Activated naive CD8-positive, alpha-beta T cell (primary cell): ENCODE data around the gene TSSK3.
A peak's percentile ranks its signal among the peaks of the same experiment; 100 is the strongest.

Source experiments
- H3K27ac Mint-ChIP-seq: one replicate; pipeline ENCODE4 v1.8.0; 2021; ENCODE audit warnings: mixed read lengths
- H3K27me3 Mint-ChIP-seq: one replicate; pipeline ENCODE4 v1.8.0; 2021; ENCODE audit warnings: mixed read lengths
- H3K36me3 Mint-ChIP-seq: one replicate; pipeline ENCODE4 v1.8.0; 2021; ENCODE audit warnings: mixed read lengths
- H3K4me1 Mint-ChIP-seq: one replicate; pipeline ENCODE4 v1.8.0; 2021; ENCODE audit warnings: low read depth, mixed read lengths
- H3K4me3 Mint-ChIP-seq: one replicate; pipeline ENCODE4 v1.8.0; 2021; ENCODE audit warnings: mild to moderate bottlenecking, mixed read lengths
- H3K9me3 Mint-ChIP-seq: one replicate; pipeline ENCODE4 v1.8.0; 2021; ENCODE audit warnings: low read depth, mixed read lengths

TSSK3 gene

GRCh38 chr1:32362474-32363313 lies at the start of gene TSSK3, which contains the start of gene FAM229A:
TSSK3 (plus strand) TSS chr1:32362539; CDS start chr1:32362702, 163 bp downstream.
FAM229A (minus strand) TSS chr1:32362485; CDS start chr1:32362091, 394 bp downstream.
- H3K4me3 Mint-ChIP-seq: peak within 1 kb of the TSS; percentile 56
- no peaks in the 10 kb centered on the region for H3K36me3 Mint-ChIP-seq
- peak within 1 kb of the TSS; percentile 5 for H3K27ac Mint-ChIP-seq
- peaks cover 21% of the 10 kb centered on the region for H3K4me1 Mint-ChIP-seq
- no peaks in the 10 kb centered on the region for H3K27me3 Mint-ChIP-seq
- H3K9me3 Mint-ChIP-seq: no peaks in the 10 kb centered on the region

- Mint-ChIP-seq H3K36me3 (peaks cover 2% of the 10 kb centered on the region), H3K9me3 (no peaks in the 10 kb centered on the region), H3K27me3 (no peaks in the 10 kb centered on the region), H3K27ac (peak overlapping the region; percentile 41), H3K4me3 (no peak overlapping the region), H3K4me1 (peaks cover 29% of the 10 kb centered on the region)
Measured at GRCh38 chr1:32316903-32317277, 45.4 kb upstream of the TSSK3 start.

GRCh38 chr1:32318127-32318869 lies 44.0 kb upstream of the TSSK3 start:
- Mint-ChIP-seq H3K36me3 (peaks cover 2% of the 10 kb centered on the region), H3K27me3 (no peaks in the 10 kb centered on the region), H3K27ac (no peak overlapping the region), H3K9me3 (no peaks in the 10 kb centered on the region), H3K4me1 (peaks cover 37% of the 10 kb centered on the region), H3K4me3 (no peak overlapping the region)

GRCh38 chr1:32321712-32322291 lies 40.5 kb upstream of the TSSK3 start:
- Mint-ChIP-seq H3K4me3 (peak overlapping the region; percentile 30), H3K9me3 (no peaks in the 10 kb centered on the region), H3K27me3 (no peaks in the 10 kb centered on the region), H3K27ac (peak overlapping the region; percentile 77), H3K36me3 (no peaks in the 10 kb centered on the region), H3K4me1 (peaks cover 34% of the 10 kb centered on the region)

- Mint-ChIP-seq H3K4me1 (peaks cover 21% of the 10 kb centered on the region), H3K4me3 (no peak overlapping the region), H3K9me3 (no peaks in the 10 kb centered on the region), H3K27me3 (no peaks in the 10 kb centered on the region), H3K36me3 (peaks cover 3% of the 10 kb centered on the region), H3K27ac (no peak overlapping the region)
Measured at GRCh38 chr1:32327204-32327603, 35.1 kb upstream of the TSSK3 start.

GRCh38 chr1:32329931-32330466 lies 32.3 kb upstream of the TSSK3 start:
- peak overlapping the region; percentile 81 for H3K27ac Mint-ChIP-seq
- no peaks in the 10 kb centered on the region for H3K9me3 Mint-ChIP-seq
- peaks cover 16% of the 10 kb centered on the region for H3K4me1 Mint-ChIP-seq
- H3K4me3 Mint-ChIP-seq: no peak overlapping the region
- peaks cover 3% of the 10 kb centered on the region for H3K36me3 Mint-ChIP-seq
- H3K27me3 Mint-ChIP-seq: no peaks in the 10 kb centered on the region

GRCh38 chr1:32330558-32331151 lies 31.7 kb upstream of the TSSK3 start:
- H3K27ac Mint-ChIP-seq: peak overlapping the region; percentile 18
- H3K9me3 Mint-ChIP-seq: no peaks in the 10 kb centered on the region
- H3K4me3 Mint-ChIP-seq: no peak overlapping the region
- peaks cover 17% of the 10 kb centered on the region for H3K4me1 Mint-ChIP-seq
- no peaks in the 10 kb centered on the region for H3K27me3 Mint-ChIP-seq
- peaks cover 3% of the 10 kb centered on the region for H3K36me3 Mint-ChIP-seq

GRCh38 chr1:32331549-32331948 lies 30.8 kb upstream of the TSSK3 start:
- Mint-ChIP-seq H3K9me3 (no peaks in the 10 kb centered on the region), H3K4me1 (peaks cover 17% of the 10 kb centered on the region), H3K4me3 (no peak overlapping the region), H3K36me3 (peaks cover 3% of the 10 kb centered on the region), H3K27me3 (no peaks in the 10 kb centered on the region), H3K27ac (no peak overlapping the region)

GRCh38 chr1:32332290-32333079 lies 29.9 kb upstream of the TSSK3 start:
- no peak overlapping the region for H3K4me3 Mint-ChIP-seq
- H3K9me3 Mint-ChIP-seq: no peaks in the 10 kb centered on the region
- peaks cover 25% of the 10 kb centered on the region for H3K4me1 Mint-ChIP-seq
- peaks cover 3% of the 10 kb centered on the region for H3K36me3 Mint-ChIP-seq
- H3K27ac Mint-ChIP-seq: peak overlapping the region; percentile 28
- no peaks in the 10 kb centered on the region for H3K27me3 Mint-ChIP-seq

GRCh38 chr1:32333251-32333963 lies 28.9 kb upstream of the TSSK3 start:
- H3K27ac Mint-ChIP-seq: peak overlapping the region; percentile 7
- peak overlapping the region; percentile 75 for H3K4me3 Mint-ChIP-seq
- H3K27me3 Mint-ChIP-seq: no peaks in the 10 kb centered on the region
- H3K4me1 Mint-ChIP-seq: peaks cover 31% of the 10 kb centered on the region
- peaks cover 3% of the 10 kb centered on the region for H3K36me3 Mint-ChIP-seq
- no peaks in the 10 kb centered on the region for H3K9me3 Mint-ChIP-seq

- peaks cover 39% of the 10 kb centered on the region for H3K4me1 Mint-ChIP-seq
- H3K27ac Mint-ChIP-seq: peak overlapping the region; percentile 7
- peak overlapping the region; percentile 91 for H3K4me3 Mint-ChIP-seq
- H3K27me3 Mint-ChIP-seq: no peaks in the 10 kb centered on the region
- peaks cover 3% of the 10 kb centered on the region for H3K36me3 Mint-ChIP-seq
- no peaks in the 10 kb centered on the region for H3K9me3 Mint-ChIP-seq
Measured at GRCh38 chr1:32334274-32334861, 28.0 kb upstream of the TSSK3 start.

- peak overlapping the region; percentile 85 for H3K27ac Mint-ChIP-seq
- H3K27me3 Mint-ChIP-seq: no peaks in the 10 kb centered on the region
- no peaks in the 10 kb centered on the region for H3K36me3 Mint-ChIP-seq
- no peaks in the 10 kb centered on the region for H3K9me3 Mint-ChIP-seq
- H3K4me1 Mint-ChIP-seq: peaks cover 42% of the 10 kb centered on the region
- H3K4me3 Mint-ChIP-seq: peak overlapping the region; percentile 91
Measured at GRCh38 chr1:32334864-32335534, 27.3 kb upstream of the TSSK3 start.

GRCh38 chr1:32335535-32335789 lies 26.9 kb upstream of the TSSK3 start:
- no peak overlapping the region for H3K4me3 Mint-ChIP-seq
- no peaks in the 10 kb centered on the region for H3K9me3 Mint-ChIP-seq
- no peaks in the 10 kb centered on the region for H3K27me3 Mint-ChIP-seq
- no peaks in the 10 kb centered on the region for H3K36me3 Mint-ChIP-seq
- H3K27ac Mint-ChIP-seq: no peak overlapping the region
- peaks cover 42% of the 10 kb centered on the region for H3K4me1 Mint-ChIP-seq
